ENCODE measurements around the gene TNFSF4.

DNA sequence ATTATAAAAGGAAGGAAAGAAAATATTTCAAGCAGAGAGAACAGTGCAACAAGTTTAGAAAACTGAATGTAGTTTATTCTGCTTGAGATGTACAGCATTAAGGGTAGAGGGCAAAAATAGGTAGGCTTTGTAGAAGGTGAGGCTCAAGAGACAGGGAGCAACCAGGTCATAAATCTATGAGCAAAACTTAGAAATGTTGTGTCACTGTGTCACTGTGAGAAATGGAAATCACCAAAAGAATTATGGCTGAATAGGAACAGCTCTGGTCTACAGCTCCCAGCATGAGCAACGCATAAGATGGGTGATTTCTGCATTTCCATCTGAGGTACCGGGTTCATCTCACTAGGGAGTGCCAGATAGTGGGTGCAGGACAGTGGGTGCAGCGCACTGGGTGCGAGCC, 53.6 kb downstream of the TNFSF4 start:
- no peak for TF ChIP-seq POLR2A (IDR thresholded peaks at IDR 0.05)
- TF ChIP-seq, protein P1, sequence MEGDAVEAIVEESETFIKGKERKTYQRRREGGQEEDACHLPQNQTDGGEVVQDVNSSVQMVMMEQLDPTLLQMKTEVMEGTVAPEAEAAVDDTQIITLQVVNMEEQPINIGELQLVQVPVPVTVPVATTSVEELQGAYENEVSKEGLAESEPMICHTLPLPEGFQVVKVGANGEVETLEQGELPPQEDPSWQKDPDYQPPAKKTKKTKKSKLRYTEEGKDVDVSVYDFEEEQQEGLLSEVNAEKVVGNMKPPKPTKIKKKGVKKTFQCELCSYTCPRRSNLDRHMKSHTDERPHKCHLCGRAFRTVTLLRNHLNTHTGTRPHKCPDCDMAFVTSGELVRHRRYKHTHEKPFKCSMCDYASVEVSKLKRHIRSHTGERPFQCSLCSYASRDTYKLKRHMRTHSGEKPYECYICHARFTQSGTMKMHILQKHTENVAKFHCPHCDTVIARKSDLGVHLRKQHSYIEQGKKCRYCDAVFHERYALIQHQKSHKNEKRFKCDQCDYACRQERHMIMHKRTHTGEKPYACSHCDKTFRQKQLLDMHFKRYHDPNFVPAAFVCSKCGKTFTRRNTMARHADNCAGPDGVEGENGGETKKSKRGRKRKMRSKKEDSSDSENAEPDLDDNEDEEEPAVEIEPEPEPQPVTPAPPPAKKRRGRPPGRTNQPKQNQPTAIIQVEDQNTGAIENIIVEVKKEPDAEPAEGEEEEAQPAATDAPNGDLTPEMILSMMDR (IDR thresholded peaks at IDR 0.05) = no peak
